GM18868 (cell line): Measurements from ENCODE around the gene IL1R1.

ENCODE experiments used
- ATAC-seq: cut with Tn5 transposase; IDR thresholded peaks from one replicate; pipeline ENCODE4 v1.9.1; 2021; ENCODE audit warnings: mild to moderate bottlenecking, moderate library complexity; ENCODE audit not compliant: unreplicated experiment

The IL1R1 gene

DNA sequence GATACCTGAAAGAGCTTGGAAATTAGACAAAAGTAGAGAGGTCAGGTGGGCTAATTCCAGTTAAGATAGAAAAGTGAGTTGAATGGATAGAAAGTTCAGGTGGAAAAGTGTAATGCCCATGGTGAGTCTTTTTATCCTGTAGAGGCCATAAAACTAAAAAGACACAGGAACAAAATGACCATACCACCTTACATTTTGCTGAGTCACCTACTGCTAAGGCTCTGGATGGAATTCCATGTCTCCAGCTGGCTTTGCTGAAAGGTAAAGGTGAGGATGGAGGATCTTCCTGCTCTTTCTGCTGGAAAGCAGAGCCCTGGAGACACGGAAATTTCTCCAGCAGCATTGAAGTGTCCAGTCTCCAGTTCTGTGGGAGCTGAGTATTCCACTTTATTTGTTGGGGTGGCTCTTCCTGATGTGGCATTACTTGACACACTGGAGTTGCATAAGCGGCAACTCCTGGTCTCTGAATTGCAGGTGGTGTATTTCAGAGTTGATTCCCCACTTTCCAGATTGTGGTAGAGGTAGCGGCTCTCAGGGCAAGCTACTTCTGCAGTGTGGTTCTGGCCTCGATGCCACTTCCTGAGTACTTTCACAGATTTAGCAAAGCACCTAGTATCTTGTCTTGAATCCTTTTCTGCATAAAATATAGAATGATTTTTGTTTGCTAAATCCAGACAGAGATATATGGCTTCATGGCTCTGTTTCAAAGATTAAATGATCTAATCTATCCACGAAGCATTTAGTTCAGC is 55.0 kb downstream of the IL1R1 start:
- no peak for ATAC-seq

DNA sequence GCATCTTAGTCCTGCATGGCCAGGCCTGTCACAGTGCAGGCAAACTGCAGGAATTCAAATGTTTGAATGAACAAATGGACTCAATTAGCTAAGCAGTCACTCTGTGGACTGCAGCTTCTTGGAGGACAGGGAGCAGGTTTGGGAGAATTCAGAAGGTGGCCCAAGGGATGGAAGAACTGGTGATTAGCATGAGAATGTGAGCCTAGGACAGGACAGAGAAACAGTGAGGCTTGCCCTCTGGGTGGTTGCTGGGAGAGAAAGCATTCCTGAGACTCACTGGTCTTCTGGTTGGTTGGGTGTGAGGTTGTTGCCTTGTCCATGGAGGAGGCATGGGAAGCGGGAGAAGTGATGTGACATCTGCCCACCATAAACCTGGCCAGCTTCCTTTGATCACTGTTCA is 58.0 kb downstream of the IL1R1 start:
- ATAC-seq: no peak

DNA sequence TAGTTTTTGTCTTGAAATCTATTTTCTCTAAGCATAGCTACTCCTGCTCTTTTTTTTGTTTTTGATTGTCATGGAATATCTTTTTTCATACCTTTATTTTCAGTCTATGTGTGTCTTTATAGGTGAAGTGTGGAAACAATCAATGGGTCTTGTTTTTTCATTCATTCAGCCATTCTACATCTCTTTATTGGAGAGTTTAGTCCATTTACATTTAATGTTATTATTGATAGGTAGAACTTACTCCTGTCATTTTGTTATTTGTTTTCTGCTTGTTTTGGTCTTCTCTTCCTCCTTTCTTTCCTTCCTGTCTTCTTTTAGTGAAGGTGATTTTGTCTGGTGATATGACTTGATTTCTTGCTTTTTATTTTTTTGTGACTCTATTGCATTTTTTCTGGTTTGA is 62.1 kb downstream of the IL1R1 start:
- no peak for ATAC-seq

DNA sequence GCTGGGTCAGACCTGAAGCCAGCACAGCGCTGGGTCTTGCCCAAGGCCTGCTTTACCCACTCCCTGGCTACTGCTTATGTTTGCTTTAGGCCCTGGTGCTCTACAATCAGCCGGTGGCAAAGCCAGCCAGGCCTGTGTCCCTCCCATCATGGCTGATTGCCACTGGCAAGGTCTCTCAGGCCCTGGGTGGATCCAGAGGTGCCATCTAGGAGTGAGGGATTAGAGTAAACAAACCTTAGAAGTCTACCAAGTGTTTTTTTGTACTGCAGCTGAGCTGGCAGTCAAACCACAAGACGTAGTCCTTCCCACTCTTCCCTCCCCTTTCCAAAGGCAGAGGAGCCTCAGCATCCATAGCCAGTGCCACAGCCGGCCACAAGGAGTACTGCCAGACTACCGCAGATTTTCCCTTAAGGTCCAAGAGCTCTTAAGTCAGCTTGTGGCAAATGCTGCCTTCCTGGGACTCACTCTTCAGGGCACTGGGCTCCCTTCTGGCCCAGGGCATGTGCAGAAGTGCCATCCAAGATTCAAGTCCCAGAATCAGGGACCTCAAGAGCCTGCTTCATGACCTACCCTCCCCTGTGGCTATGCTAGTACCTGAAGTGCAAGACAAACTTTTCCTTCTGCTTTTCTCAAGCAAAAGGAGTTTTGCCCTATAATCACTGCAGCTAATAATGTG is 64.3 kb downstream of the IL1R1 start:
- ATAC-seq: no peak

DNA sequence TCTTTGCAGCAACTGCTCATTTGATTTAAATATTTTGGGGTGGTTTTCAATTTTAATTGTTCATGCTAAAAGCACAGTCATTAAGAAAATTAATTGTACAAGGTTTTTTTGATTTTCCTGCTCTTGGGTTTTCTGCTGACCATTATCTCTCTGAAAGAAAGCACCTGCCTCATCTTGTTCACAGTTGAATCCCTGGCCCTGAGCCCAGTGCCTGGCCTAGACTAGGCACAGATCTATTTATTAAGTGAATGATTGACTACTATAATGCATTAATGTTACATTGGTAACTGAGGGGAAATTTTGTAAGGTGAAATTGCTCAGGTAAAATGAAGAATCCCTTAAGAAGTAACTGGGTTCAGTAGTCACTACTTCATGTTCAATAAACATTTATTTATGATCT is 66.2 kb downstream of the IL1R1 start:
- ATAC-seq: no peak

DNA sequence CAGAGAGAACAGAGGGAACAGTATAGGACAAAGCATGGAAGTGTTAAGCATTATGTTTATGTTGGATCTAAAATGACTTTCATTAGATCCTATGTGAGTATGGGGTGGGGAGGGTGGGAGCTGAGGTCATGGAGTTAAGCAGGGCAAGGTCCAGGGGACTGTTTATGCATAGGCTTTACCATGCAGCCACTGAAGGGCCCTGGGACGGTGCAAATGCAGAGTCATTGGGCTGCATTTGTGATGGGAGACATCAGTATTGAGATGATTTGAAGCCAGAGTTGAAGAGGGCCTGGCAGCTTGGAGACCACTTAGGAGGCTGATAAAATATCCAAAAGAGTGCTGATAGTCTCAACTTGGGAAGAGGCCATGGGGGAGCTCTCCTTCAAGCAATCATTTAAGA is 66.9 kb downstream of the IL1R1 start:
- no peak for ATAC-seq

DNA sequence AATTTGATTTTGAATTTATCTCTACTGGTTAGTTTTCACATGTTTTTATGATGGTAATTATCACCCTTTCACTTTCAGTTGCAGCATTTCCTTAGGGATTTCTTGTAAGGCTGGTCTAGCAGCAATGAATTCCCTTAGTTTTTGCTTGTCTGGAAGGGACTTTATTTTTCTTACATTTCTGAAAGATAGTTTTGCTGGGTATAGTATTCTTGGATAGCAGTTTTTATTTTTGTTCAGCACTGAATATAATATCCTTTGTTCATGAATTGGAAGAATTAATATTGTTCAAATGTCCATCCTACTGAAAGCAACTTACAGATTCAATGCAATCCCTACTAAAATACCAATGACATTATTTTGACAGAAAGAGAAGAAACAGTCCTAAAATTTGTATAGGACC is 74.5 kb downstream of the IL1R1 start:
- ATAC-seq: no peak

DNA sequence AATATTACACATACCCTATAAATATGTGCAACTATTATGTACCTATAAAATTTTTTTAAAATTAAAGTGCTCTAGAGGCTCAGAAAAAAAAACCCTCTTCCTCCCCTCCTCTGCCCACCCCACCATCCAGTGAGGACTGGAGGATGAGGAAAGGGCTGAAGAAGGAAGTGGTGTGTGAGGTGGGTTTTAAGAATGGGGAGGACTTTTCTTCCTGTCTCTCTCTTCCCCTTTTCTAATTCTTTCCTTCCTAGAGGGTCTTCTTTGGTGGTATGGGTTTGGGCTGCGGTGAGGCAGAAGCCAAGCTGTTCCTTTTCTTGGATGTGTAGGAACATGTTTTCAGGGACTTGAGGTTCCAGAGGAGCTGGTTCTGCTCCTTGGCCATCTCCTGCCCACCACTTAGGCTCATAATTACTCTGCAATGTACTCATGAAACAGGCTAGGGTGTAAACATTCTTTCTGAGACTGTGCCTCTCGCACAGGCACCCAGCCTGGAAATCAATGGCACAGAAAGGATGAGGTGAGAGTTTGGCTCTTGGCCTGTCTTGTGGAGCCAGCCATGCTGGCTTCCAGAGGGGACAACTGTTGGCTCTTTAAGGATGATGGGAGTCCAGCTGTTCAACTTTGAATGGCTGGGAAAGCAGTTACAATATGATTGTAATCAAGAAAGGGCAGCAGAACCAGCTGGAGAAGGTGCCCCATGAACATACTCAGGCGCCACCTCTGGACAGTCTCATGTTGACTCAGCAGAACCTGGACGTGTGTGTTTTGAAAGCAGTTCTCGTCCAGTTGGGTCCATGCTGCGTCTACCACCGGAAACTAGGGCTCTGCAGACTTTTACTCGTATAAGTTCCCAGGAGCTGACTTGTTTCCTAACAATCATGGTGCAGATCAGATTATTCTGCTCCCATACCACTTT is 82.5 kb downstream of the IL1R1 start:
- no peak for ATAC-seq

DNA sequence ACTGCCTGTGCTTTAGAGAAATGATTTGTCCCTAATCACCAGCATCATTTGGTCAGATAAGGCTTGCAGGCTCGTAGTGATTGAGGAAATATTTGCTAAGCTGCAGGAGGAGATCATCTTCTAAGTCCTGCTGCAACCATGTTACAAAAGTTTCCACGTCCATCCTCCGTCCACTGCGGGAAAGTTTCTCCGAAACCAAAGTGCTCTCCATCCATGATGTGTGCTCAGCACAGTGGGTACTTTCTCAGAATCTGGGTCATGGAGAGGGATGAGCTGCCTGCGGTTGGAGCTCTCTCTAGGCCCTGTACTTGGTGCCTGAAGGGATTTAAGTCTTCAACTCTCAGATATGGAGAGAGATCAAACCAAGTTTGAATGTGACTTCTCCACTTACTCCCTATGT is 83.6 kb downstream of the IL1R1 start:
- ATAC-seq: no peak

DNA sequence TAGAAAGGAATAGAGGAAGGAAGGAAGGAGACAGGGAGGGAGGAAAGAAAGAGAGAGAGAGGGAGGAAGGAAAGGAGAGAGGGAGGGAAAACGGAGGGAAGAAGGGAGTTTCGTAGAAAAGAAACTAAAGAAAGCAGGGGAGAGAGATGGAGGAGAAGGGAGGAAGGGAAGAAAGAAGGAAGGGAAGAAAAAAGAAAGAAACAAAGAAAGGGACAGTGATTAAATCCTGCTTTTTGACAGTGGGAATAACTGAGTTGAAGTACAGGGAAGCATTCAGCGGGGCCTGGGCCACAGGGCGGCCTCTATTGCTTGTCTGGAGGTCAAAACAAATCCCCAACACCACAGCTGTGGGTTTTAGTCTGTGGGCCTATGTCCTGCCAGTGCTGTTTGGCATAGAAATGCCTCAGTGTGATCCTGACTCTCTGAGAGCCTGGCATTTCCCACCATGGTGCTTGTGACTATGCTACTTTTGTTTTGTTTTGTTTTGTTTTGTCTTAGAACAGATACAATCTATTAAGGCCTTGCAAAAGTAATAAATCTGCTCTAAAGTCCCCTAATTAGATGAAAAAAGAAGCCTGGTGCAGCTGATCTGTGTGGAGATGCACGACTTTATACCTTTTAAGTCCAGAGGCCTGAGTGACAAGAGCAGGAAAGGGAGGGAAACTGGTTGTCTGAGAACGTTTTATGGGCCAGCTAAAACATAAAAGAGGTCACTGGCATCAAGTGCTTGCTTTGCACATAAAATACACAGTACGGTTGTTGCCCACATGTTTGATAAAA is 84.3 kb downstream of the IL1R1 start:
- no peak for ATAC-seq

DNA sequence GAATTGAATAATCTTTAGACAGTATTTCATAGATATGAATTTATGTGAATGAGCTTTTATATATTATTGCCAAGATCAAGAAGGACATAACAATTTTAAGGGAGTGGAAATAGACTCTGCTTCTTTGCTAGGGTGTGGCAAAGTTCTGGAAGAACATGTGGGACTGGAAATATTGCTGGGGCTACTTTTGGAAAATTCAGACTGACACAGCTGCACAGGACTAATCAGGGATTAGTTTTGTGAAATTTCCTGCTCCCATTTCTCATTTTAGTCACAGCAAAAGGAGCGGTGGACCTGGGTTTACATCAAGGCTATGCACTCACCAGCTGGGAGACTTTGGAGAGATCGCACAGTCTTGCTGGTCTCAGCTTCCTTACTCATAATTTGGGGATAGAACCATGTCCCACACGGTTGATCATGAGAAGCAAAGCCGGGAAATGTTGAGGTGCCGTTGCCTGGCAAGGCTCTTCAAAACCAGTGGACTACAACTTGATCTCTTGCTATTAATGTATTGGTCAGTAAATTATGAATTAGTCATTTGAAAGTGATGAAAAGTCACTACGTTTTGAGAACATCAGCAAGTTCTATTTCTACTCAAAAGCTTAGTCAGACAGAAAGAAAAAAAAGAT is 86.7 kb downstream of the IL1R1 start:
- ATAC-seq: no peak
